ENCODE measurements around the gene RABEP1. TPM values are rescaled to one million over a fixed set of nuclear protein-coding genes. Genes with fewer than 3 reads are reported as not detected.

The RABEP1 gene
- total RNA-seq, 2 experiments from 2014 or later: 58.7 to 60.6 TPM

GRCh38 chr17:5331506-5331905 is 49.4 kb downstream of the RABEP1 start:
- peaks cover 27% of the 10 kb centered on the region for H3K36me3 Mint-ChIP-seq (ENCODE audit: low read depth)

GRCh38 chr17:5344914-5345313 is 62.8 kb downstream of the RABEP1 start:
- no peak for ATAC-seq
- Mint-ChIP-seq H3K4me1 (ENCODE audit: low read depth) (no peaks in the 10 kb centered on the region), H3K27me3 (no peaks in the 10 kb centered on the region), H3K36me3 (ENCODE audit: low read depth) (peaks cover 15% of the 10 kb centered on the region), H3K9me3 (no peaks in the 10 kb centered on the region), H3K27ac (peak overlapping the region; percentile 2), H3K4me3 (no peak overlapping the region)
- POLR2A ChIA-PET: interaction anchor here (0.6 kb wide), 1 partner anchor 149 kb away, joined by 3 read pairs; no protein-coding TSS in a partner anchor
- DNase-seq: no peak
- TF ChIP-seq CTCF (IDR thresholded peaks at IDR 0.05): no peak
- intact Hi-C loops (cut with micrococcal nuclease): no loop called here
- CTCF ChIA-PET: no interaction called here

More at GRCh38 chr17:5331506-5331905, 49.4 kb downstream of the RABEP1 start:
- no peak for TF ChIP-seq CTCF (IDR thresholded peaks at IDR 0.05)
- H3K4me1 Mint-ChIP-seq (ENCODE audit: low read depth): peaks cover 37% of the 10 kb centered on the region
- DNase-seq: no peak
- H3K4me3 Mint-ChIP-seq: no peak overlapping the region
- POLR2A ChIA-PET: interaction anchor here (1.1 kb wide), 1 partner anchor 64 kb away, joined by 3 read pairs; no protein-coding TSS in a partner anchor
- CTCF ChIA-PET: interaction anchor here (1.1 to 1.8 kb wide), 4 partner anchors 9 to 24 kb away, joined by 3 to 5 read pairs (median 4); no protein-coding TSS in a partner anchor
- H3K27me3 Mint-ChIP-seq: no peaks in the 10 kb centered on the region
- intact Hi-C loops (cut with micrococcal nuclease): no loop called here
- no peaks in the 10 kb centered on the region for H3K9me3 Mint-ChIP-seq
- peak overlapping the region; percentile 25 for H3K27ac Mint-ChIP-seq
- ATAC-seq: no peak

GRCh38 chr17:5352681-5353289 is 70.7 kb downstream of the RABEP1 start:
- no peak for ATAC-seq
- TF ChIP-seq CTCF (IDR thresholded peaks at IDR 0.05): no peak
- H3K36me3 Mint-ChIP-seq (ENCODE audit: low read depth): peaks cover 29% of the 10 kb centered on the region
- no peak for DNase-seq
- no peaks in the 10 kb centered on the region for H3K9me3 Mint-ChIP-seq
- H3K4me1 Mint-ChIP-seq (ENCODE audit: low read depth): no peaks in the 10 kb centered on the region
- H3K27me3 Mint-ChIP-seq: no peaks in the 10 kb centered on the region
- intact Hi-C loops (cut with micrococcal nuclease): no loop called here
- ChIA-PET CTCF (interaction anchor here (1.1 kb wide), 1 partner anchor 39 kb away, joined by 3 read pairs; no protein-coding TSS in a partner anchor), POLR2A (no interaction called here)
- no peak overlapping the region for H3K4me3 Mint-ChIP-seq
- H3K27ac Mint-ChIP-seq: peak overlapping the region; percentile 4

- H3K9me3 Mint-ChIP-seq: no peaks in the 10 kb centered on the region
- POLR2A ChIA-PET: interaction anchor here (1.0 kb wide), 1 partner anchor 73 kb away, joined by 3 read pairs; no protein-coding TSS in a partner anchor
- H3K36me3 Mint-ChIP-seq (ENCODE audit: low read depth): peaks cover 23% of the 10 kb centered on the region
- DNase-seq: no peak
- no peak for TF ChIP-seq CTCF (IDR thresholded peaks at IDR 0.05)
- no peaks in the 10 kb centered on the region for H3K4me1 Mint-ChIP-seq (ENCODE audit: low read depth)
- no peak for ATAC-seq
- H3K4me3 Mint-ChIP-seq: no peak overlapping the region
- intact Hi-C loops (cut with micrococcal nuclease): no loop called here
- CTCF ChIA-PET: no interaction called here
- H3K27me3 Mint-ChIP-seq: no peaks in the 10 kb centered on the region
- peak overlapping the region; percentile 3 for H3K27ac Mint-ChIP-seq
Measured at GRCh38 chr17:5354310-5354709, 72.2 kb downstream of the RABEP1 start.

- no peak for ATAC-seq
- ChIA-PET CTCF (no interaction called here), POLR2A (no interaction called here)
- intact Hi-C loops (cut with micrococcal nuclease): no loop called here
- no peak for TF ChIP-seq CTCF (IDR thresholded peaks at IDR 0.05)
- Mint-ChIP-seq H3K36me3 (ENCODE audit: low read depth) (peaks cover 25% of the 10 kb centered on the region), H3K4me1 (ENCODE audit: low read depth) (no peaks in the 10 kb centered on the region), H3K4me3 (no peak overlapping the region), H3K27ac (peak overlapping the region; percentile 3), H3K27me3 (no peaks in the 10 kb centered on the region), H3K9me3 (no peaks in the 10 kb centered on the region)
- no peak for DNase-seq
Measured at GRCh38 chr17:5354886-5355415, 72.9 kb downstream of the RABEP1 start.

Measured in activated CD8-positive, alpha-beta T cell treated with anti-CD3 and anti-CD28 coated beads for 36 hours (primary cell).